ENCODE measurements around the gene USP34.

The USP34 gene

GRCh38 chr2:61439241-61440002, 31.5 kb downstream of the USP34 start:
- H3K4me3 ChIP-seq (ENCODE audit: insufficient read depth, low read length, poor library complexity, severe bottlenecking), result no peak overlapping the region
- H3K27ac ChIP-seq (ENCODE audit: low read depth, low read length), result peak overlapping the region; percentile 97
- TF ChIP-seq EZH2phosphoT487 (conservative IDR thresholded peaks at IDR 0.05; ENCODE audit: low read length) (no peak), CTCF (IDR thresholded peaks at IDR 0.05; ENCODE audit: insufficient read depth, low read length, poor library complexity, severe bottlenecking) (no peak)
- no peaks in the 10 kb centered on the region for H3K9me2 ChIP-seq (replicated peaks; ENCODE audit: insufficient read depth, low read length)
- peak overlapping the region; percentile 84 for H3K4me2 ChIP-seq (ENCODE audit: low read depth, low read length, poor library complexity, severe bottlenecking)
- peak overlapping the region; percentile 37 for H3K9ac ChIP-seq (ENCODE audit: low read length)
- H3K79me2 ChIP-seq (ENCODE audit: insufficient read depth, low read length), result peaks cover 95% of the 10 kb centered on the region
- no peaks in the 10 kb centered on the region for H3K27me3 ChIP-seq (ENCODE audit: low read length)
- H3F3A ChIP-seq (ENCODE audit: insufficient read depth), result peaks cover 78% of the 10 kb centered on the region
- no peak overlapping the region for H2AFZ ChIP-seq (ENCODE audit: low read depth, low read length, severe bottlenecking)
- no peaks in the 10 kb centered on the region for H3K36me3 ChIP-seq (ENCODE audit: low read length)
- no peaks in the 10 kb centered on the region for H4K20me1 ChIP-seq (ENCODE audit: low read depth, low read length)
- no peaks in the 10 kb centered on the region for H3K9me3 ChIP-seq (ENCODE audit: insufficient read depth, low read length)

GRCh38 chr2:61438670-61439069, 32.2 kb downstream of the USP34 start:
- TF ChIP-seq EZH2phosphoT487 (conservative IDR thresholded peaks at IDR 0.05; ENCODE audit: low read length) (no peak), CTCF (IDR thresholded peaks at IDR 0.05; ENCODE audit: insufficient read depth, low read length, poor library complexity, severe bottlenecking) (no peak)
- H4K20me1 ChIP-seq (ENCODE audit: low read depth, low read length), result no peaks in the 10 kb centered on the region

GRCh38 chr2:61437170-61437569, 33.7 kb downstream of the USP34 start:
- Histone ChIP-seq H4K20me1 (ENCODE audit: low read depth, low read length) (no peaks in the 10 kb centered on the region), H3K36me3 (ENCODE audit: low read length) (no peaks in the 10 kb centered on the region), H3K27ac (ENCODE audit: low read depth, low read length) (peak overlapping the region; percentile 84), H3K27me3 (ENCODE audit: low read length) (no peaks in the 10 kb centered on the region), H3K9me2 (replicated peaks; ENCODE audit: insufficient read depth, low read length) (no peaks in the 10 kb centered on the region), H3K4me2 (ENCODE audit: low read depth, low read length, poor library complexity, severe bottlenecking) (peak overlapping the region; percentile 41), H3F3A (ENCODE audit: insufficient read depth) (peaks cover 66% of the 10 kb centered on the region), H3K4me3 (ENCODE audit: insufficient read depth, low read length, poor library complexity, severe bottlenecking) (no peak overlapping the region), H3K9ac (ENCODE audit: low read length) (no peak overlapping the region), H3K9me3 (ENCODE audit: insufficient read depth, low read length) (no peaks in the 10 kb centered on the region), H3K79me2 (ENCODE audit: insufficient read depth, low read length) (peaks cover 99% of the 10 kb centered on the region), H2AFZ (ENCODE audit: low read depth, low read length, severe bottlenecking) (no peak overlapping the region)
- TF ChIP-seq EZH2phosphoT487 (conservative IDR thresholded peaks at IDR 0.05; ENCODE audit: low read length), result no peak
- no peak for TF ChIP-seq CTCF (IDR thresholded peaks at IDR 0.05; ENCODE audit: insufficient read depth, low read length, poor library complexity, severe bottlenecking)

More at GRCh38 chr2:61438670-61439069, 32.2 kb downstream of the USP34 start:
- Histone ChIP-seq H3K4me3 (ENCODE audit: insufficient read depth, low read length, poor library complexity, severe bottlenecking) (no peak overlapping the region), H3K9ac (ENCODE audit: low read length) (peak overlapping the region; percentile 37; the same call in 1 of the 2 replicates), H3K9me3 (ENCODE audit: insufficient read depth, low read length) (no peaks in the 10 kb centered on the region), H3K27ac (ENCODE audit: low read depth, low read length) (peak overlapping the region; percentile 97), H3K36me3 (ENCODE audit: low read length) (no peaks in the 10 kb centered on the region), H3K27me3 (ENCODE audit: low read length) (no peaks in the 10 kb centered on the region), H2AFZ (ENCODE audit: low read depth, low read length, severe bottlenecking) (no peak overlapping the region), H3K9me2 (replicated peaks; ENCODE audit: insufficient read depth, low read length) (no peaks in the 10 kb centered on the region), H3F3A (ENCODE audit: insufficient read depth) (peaks cover 74% of the 10 kb centered on the region), H3K79me2 (ENCODE audit: insufficient read depth, low read length) (peaks cover 97% of the 10 kb centered on the region), H3K4me2 (ENCODE audit: low read depth, low read length, poor library complexity, severe bottlenecking) (peak overlapping the region; percentile 84)

Measured in SU-DHL-6 (cell line).